HL-60/S4 (cell line): ENCODE measurements around the gene RNFT2.

Source experiments
- in situ Hi-C: fragments of 300-500 bp; cut with MboI; formaldehyde crosslinking; loops from 2 replicates; pipeline ENCODE4 v1.14.3; 2022; ENCODE audit warnings: low sequenced_read_pairs

Gene RNFT2

DNA sequence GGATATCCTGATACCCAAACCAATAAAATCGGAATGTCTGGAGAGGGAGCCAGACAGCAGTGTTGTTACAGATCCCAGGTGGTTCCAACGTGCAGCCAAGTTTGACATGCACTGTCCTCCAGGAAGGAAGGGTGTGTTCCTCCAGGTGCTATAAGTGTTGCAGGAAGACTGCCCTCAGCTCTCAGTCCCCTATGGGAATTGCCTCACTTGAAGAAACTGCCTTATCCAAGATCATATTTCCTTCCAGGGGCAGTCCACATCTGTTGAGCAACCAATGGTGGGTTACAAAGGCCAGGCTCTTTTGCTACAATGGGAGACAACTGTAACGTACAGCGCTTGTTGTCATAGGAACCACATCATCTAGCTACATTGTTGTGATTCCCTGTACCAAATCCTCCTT, 159.4 kb downstream of the RNFT2 start:
- in situ Hi-C loops, result no loop called here

DNA sequence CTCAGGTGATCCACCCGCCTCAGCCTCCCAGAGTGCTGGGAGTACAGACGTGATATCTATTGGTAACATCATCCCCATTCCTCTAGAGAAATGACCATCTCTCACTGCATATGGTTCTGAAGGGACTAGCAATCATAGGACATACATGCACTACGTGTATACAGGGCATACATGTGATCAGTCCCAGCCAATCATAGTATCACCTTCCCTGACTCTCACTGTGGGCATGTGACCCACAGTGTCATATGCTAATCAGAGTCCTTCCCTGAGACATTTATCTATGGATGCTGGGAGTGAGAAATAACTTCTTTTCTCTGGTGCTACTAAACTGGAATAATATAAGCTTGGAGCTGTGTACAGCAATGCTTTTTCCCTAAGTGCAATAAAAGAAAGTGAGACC, 160.6 kb downstream of the RNFT2 start:
- in situ Hi-C loops, result no loop called here

DNA sequence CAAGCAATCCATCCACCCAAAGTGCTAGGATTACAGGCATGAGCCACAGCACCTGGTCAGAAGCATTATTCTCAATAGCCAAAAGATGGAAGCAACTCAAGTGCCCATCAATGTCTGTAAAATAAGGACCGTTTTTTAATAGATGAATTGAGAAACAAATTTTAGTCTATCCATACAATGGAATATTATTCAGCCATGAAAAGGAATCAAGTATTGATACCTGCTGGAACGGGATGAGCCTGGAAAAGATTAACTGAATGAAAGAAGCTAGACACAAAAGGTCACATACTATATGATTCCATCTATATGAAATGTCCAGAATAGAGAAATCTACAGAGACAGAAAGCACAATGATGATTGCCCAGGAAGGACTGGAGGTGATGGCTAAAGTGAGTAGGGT, 163.5 kb downstream of the RNFT2 start:
- in situ Hi-C loops, result no loop called here
